PC-9 (cell line): ENCODE measurements around the gene MST1. TPM values are rescaled to one million over a fixed set of nuclear protein-coding genes. Genes with fewer than 3 reads are reported as not detected.

Source experiments
- BruUV-seq: library from RNA; stranded (reverse); fragments of 400-500 nt; replicated peaks from 2 replicates; lab custom pipeline; 2021; lab: Mats Ljungman, UMichigan
- CTCF ChIA-PET: fragments of 300-600 bp; sonication (Branson Sonifier 250); formaldehyde crosslinking; loops from one replicate; lab custom pipeline; 2022; ENCODE audit warnings: antibody characterized with exemption; lab: Charles Lee
- POLR2A ChIA-PET: fragments of 300-600 bp; sonication (Branson Sonifier 250); formaldehyde crosslinking; loops from one replicate; lab custom pipeline; 2022; ENCODE audit warnings: antibody characterized with exemption; ENCODE audit not compliant: unreplicated experiment; lab: Charles Lee
- DNase-seq, 2 experiments: peaks; one replicate each; pipeline versions ENCODE4 v3.0.0 to v3.0.0-alpha.2; 2015 to 2022; ENCODE audit warnings: mixed read lengths in 1 of 2
- H2AFZ ChIP-seq: fragments of 200-600 bp; sonication (generic); 2 replicates; pipeline ENCODE4 v1.8.1; 2017; ENCODE audit warnings: antibody characterized with exemption
- H3F3A ChIP-seq: fragments of 200-600 bp; sonication (generic); 2 replicates; pipeline ENCODE4 v1.8.1; 2017; ENCODE audit warnings: antibody characterized with exemption, mild to moderate bottlenecking, low read depth; ENCODE audit not compliant: insufficient read depth
- H3K27ac ChIP-seq: fragments of 200-600 bp; sonication (generic); 2 replicates; pipeline ENCODE4 v1.6.1; 2016; ENCODE audit warnings: mixed run types
- H3K27me3 ChIP-seq: fragments of 200-600 bp; sonication (generic); 2 replicates; pipeline ENCODE4 v1.6.1; 2016; ENCODE audit warnings: low read depth, mixed run types; ENCODE audit not compliant: insufficient read depth
- H3K36me3 ChIP-seq: fragments of 200-600 bp; sonication (generic); 2 replicates; pipeline ENCODE4 v1.6.1; 2016; ENCODE audit warnings: low read depth, mixed run types
- H3K4me1 ChIP-seq: fragments of 200-600 bp; sonication (generic); replicated peaks from 2 replicates; pipeline ENCODE4 v1.6.1; 2016; ENCODE audit warnings: mixed run types; ENCODE audit not compliant: insufficient read depth
- H3K4me2 ChIP-seq: fragments of 200-600 bp; sonication (generic); 2 replicates; pipeline ENCODE4 v1.6.1; 2017; ENCODE audit warnings: mixed run types
- H3K4me3 ChIP-seq: fragments of 200-600 bp; sonication (generic); 2 replicates; pipeline ENCODE4 v1.6.1; 2016; ENCODE audit warnings: mixed run types
- H3K79me2 ChIP-seq: fragments of 200-600 bp; sonication (generic); 2 replicates; pipeline ENCODE4 v1.6.1; 2017; ENCODE audit warnings: low read depth, mixed run types
- H3K9me2 ChIP-seq: fragments of 200-600 bp; sonication (generic); 2 replicates; pipeline ENCODE4 v1.8.1; 2017; ENCODE audit warnings: mild to moderate bottlenecking; ENCODE audit not compliant: insufficient read depth
- H3K9me3 ChIP-seq: fragments of 200-600 bp; sonication (generic); 2 replicates; pipeline ENCODE4 v1.8.1; 2016; ENCODE audit warnings: low read depth; ENCODE audit not compliant: insufficient read depth
- H4K20me1 ChIP-seq: fragments of 200-600 bp; sonication (generic); 2 replicates; pipeline ENCODE4 v1.8.1; 2017; ENCODE audit not compliant: insufficient read depth
- CTCF ChIP-seq: fragments of 200-600 bp; sonication (generic); conservative IDR thresholded peaks from 2 replicates; pipeline ENCODE4 v1.6.1; 2017; ENCODE audit warnings: mixed run types, antibody characterized with exemption, mild to moderate bottlenecking, moderate library complexity
- EZH2 ChIP-seq: fragments of 200-600 bp; sonication (generic); IDR thresholded peaks from 2 replicates; pipeline ENCODE4 v1.8.0; 2017; ENCODE audit warnings: antibody characterized with exemption, low read depth
- intact Hi-C: fragments of 100-400 bp; cut with micrococcal nuclease; formaldehyde crosslinking; loops from one replicate; pipeline ENCODE4 v1.10.0; 2022; ENCODE audit not compliant: unreplicated experiment
- total RNA-seq: library from RNA; stranded (reverse); gene quantifications from 2 replicates; pipeline ENCODE4 v1.2.3, GENCODE V29; 2021

The MST1 gene
- total RNA-seq, 1 experiment from 2014 or later, result 10.4 TPM

- Histone ChIP-seq H2AFZ (no peak overlapping the region), H3K36me3 (no peaks in the 10 kb centered on the region), H3K79me2 (peaks cover 6% of the 10 kb centered on the region; the same call in 1 of the 2 replicates), H3K4me2 (0 out of 2 replicates have a peak overlapping the region, but pooled peaks have one; percentile 40), H3F3A (peaks cover 19% of the 10 kb centered on the region), H3K27me3 (no peaks in the 10 kb centered on the region), H3K9me2 (no peaks in the 10 kb centered on the region), H3K4me3 (no peak overlapping the region), H3K9me3 (no peaks in the 10 kb centered on the region), H3K27ac (no peak overlapping the region), H4K20me1 (peaks cover 7% of the 10 kb centered on the region; the same call in 1 of the 2 replicates), H3K4me1 (peaks cover 21% of the 10 kb centered on the region)
- intact Hi-C loops, result no loop called here
- peak; percentile 45 to 50 for DNase-seq
- ChIA-PET CTCF (interaction anchor here (0.8 to 1.4 kb wide), 2 partner anchors 129 to 132 kb away, joined by 3 to 9 read pairs; no protein-coding TSS in a partner anchor), POLR2A (interaction anchor here (0.5 kb wide), 1 partner anchor 219 kb away, joined by 4 read pairs; no protein-coding TSS in a partner anchor)
- TF ChIP-seq EZH2 (no peak), CTCF (no peak)
- BruUV-seq, result no TSS peak
Measured at GRCh38 chr3:49668861-49669260, 20.4 kb downstream of the MST1 start.

- no peak overlapping the region for H3K4me3 ChIP-seq
- no TSS peak for BruUV-seq
Measured at GRCh38 chr3:49668414-49668797, 20.9 kb downstream of the MST1 start.

DNA sequence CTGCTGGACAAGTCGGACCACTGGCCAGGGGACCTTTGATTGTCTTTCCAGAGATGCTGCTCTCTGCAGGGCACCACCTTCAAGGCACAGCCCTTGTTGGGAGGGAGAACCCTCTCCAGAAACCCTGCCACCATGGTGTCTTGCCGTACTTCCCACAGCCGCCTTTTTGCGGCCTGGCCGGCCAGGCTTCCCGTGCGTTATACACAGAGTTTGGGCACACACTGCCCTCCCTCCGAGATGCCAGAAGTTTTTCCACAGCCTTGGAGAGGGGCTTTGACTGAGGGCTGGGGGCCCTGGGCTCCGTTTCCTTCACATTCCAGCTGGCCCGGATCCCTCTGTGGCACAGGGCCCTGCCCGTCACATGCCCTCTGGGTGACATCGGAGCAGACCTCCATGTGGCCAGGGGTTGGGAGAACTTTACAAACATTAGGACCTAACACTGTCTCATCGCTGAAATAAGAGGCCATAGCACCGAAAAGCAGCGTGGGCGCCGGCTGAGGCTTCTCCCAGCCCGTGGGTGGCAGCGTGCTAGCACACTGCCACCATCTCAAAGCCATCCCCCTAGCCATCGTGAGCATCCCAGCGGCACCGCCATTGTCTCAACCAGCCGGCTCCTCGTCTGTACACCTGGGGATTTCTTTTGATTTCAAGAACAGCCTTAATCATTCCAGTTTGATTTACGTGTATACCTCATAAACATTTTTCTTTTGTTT is 21.4 kb downstream of the MST1 start:
- Histone ChIP-seq H3K36me3 (no peaks in the 10 kb centered on the region), H3K4me3 (no peak overlapping the region), H3F3A (peaks cover 14% of the 10 kb centered on the region), H3K4me2 (no peak overlapping the region), H3K9me3 (no peaks in the 10 kb centered on the region), H2AFZ (no peak overlapping the region), H3K79me2 (peaks cover 6% of the 10 kb centered on the region; the same call in 1 of the 2 replicates), H3K27ac (no peak overlapping the region), H3K4me1 (peaks cover 21% of the 10 kb centered on the region), H4K20me1 (peaks cover 7% of the 10 kb centered on the region; the same call in 1 of the 2 replicates), H3K27me3 (no peaks in the 10 kb centered on the region), H3K9me2 (no peaks in the 10 kb centered on the region)
- intact Hi-C loops, result no loop called here
- TF ChIP-seq EZH2 (no peak), CTCF (no peak)
- ChIA-PET CTCF (no interaction called here), POLR2A (no interaction called here)
- no TSS peak for BruUV-seq
- DNase-seq, result no peak

More at GRCh38 chr3:49668414-49668797, 20.9 kb downstream of the MST1 start:
- Histone ChIP-seq H4K20me1 (peaks cover 7% of the 10 kb centered on the region; the same call in 1 of the 2 replicates), H3K4me1 (peaks cover 21% of the 10 kb centered on the region), H3K36me3 (no peaks in the 10 kb centered on the region), H3K9me2 (no peaks in the 10 kb centered on the region), H3K27ac (no peak overlapping the region), H3F3A (peaks cover 17% of the 10 kb centered on the region), H2AFZ (no peak overlapping the region), H3K79me2 (peaks cover 6% of the 10 kb centered on the region; the same call in 1 of the 2 replicates), H3K27me3 (no peaks in the 10 kb centered on the region), H3K9me3 (no peaks in the 10 kb centered on the region), H3K4me2 (0 out of 2 replicates have a peak overlapping the region, but pooled peaks have one; percentile 40)
- no peak for TF ChIP-seq EZH2
- POLR2A ChIA-PET, result no interaction called here
- DNase-seq, result peak in 1 of 2 experiments; percentile 33
- CTCF ChIA-PET, result interaction anchor here (1.4 kb wide), 1 partner anchor 128 kb away, joined by 9 read pairs; no protein-coding TSS in a partner anchor
- intact Hi-C loops, result no loop called here
